ENCODE data around the gene ALOXE3.

DNA sequence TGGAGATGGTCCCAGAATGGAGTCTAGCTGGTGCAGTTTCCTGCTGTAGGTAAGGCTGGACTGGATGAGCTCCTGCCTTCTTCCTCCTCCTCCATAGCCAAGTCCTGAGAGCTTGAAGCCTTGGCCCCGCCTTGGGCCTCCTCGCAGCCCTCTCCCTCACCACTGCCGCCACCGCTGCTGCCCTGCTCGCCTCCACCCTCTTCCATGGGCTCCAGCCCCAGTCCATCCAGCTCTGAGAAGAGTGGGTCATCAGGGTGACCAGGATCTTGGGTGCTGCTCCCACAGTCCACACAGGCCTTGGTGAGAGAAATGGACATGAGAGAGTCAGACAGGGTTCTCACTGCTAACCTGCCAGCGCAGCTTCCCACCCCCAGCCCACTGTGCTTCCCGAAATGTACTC, 22.7 kb upstream of the ALOXE3 start:
- TF ChIP-seq, protein P1, sequence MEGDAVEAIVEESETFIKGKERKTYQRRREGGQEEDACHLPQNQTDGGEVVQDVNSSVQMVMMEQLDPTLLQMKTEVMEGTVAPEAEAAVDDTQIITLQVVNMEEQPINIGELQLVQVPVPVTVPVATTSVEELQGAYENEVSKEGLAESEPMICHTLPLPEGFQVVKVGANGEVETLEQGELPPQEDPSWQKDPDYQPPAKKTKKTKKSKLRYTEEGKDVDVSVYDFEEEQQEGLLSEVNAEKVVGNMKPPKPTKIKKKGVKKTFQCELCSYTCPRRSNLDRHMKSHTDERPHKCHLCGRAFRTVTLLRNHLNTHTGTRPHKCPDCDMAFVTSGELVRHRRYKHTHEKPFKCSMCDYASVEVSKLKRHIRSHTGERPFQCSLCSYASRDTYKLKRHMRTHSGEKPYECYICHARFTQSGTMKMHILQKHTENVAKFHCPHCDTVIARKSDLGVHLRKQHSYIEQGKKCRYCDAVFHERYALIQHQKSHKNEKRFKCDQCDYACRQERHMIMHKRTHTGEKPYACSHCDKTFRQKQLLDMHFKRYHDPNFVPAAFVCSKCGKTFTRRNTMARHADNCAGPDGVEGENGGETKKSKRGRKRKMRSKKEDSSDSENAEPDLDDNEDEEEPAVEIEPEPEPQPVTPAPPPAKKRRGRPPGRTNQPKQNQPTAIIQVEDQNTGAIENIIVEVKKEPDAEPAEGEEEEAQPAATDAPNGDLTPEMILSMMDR (IDR thresholded peaks at IDR 0.05): no peak
- no peak for TF ChIP-seq EZH2 (IDR thresholded peaks at IDR 0.05)
- no peak for TF ChIP-seq EZH2phosphoT487 (IDR thresholded peaks at IDR 0.05)

Data from neural progenitor cell (in vitro differentiated cells).